LNCaP clone FGC (cell line): ENCODE measurements around the gene BUD23.
"Not testable (repeated sequence)": the region's sequence is repeated elsewhere in the genome, so short reads cannot be mapped to it uniquely, and the experiment has no call there.

Experiments used
- DNase-seq: peaks from one replicate; pipeline ENCODE4 v3.0.0-alpha.2; 2011; ENCODE audit warnings: low read depth
- H3K4me3 ChIP-seq: 2 replicates; pipeline ENCODE4 v1.5.1; 2011; ENCODE audit warnings: mild to moderate bottlenecking, low read depth, low read length, control low read depth
- CTCF ChIP-seq: IDR thresholded peaks from 2 replicates; pipeline ENCODE4 v1.5.1; 2012; ENCODE audit warnings: mild to moderate bottlenecking; ENCODE audit not compliant: control insufficient read depth, insufficient read depth; ENCODE audit errors: extremely low read depth

BUD23 gene

DNA sequence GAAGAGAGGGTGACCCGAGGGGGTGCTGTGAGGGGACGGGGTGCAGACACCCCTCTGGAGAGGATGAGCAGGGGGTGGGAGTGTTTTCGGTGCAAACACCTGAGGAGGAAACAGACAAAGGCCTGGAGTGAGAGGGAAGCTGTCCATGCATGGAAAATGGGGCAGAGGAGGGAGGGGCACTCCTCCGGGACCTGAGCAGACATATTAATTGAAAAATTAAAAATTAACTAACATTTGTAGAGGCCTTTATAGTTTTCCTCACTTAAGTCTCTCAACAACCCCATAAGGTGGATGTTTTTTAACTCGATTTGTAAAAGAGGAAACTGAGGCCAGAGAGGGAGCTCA, 14.5 kb upstream of the BUD23 start:
- peak overlapping the region; percentile 59 for H3K4me3 ChIP-seq
- no peak for DNase-seq
- no peak for TF ChIP-seq CTCF

- H3K4me3 ChIP-seq: no peak overlapping the region
- no peak for DNase-seq
- TF ChIP-seq CTCF: no peak
Observed at GRCh38 chr7:73669288-73669701, 14.1 kb upstream of the BUD23 start.

GRCh38 chr7:73669858-73670385, 13.5 kb upstream of the BUD23 start:
- no peak for TF ChIP-seq CTCF
- no peak for DNase-seq
- no peak overlapping the region for H3K4me3 ChIP-seq

DNA sequence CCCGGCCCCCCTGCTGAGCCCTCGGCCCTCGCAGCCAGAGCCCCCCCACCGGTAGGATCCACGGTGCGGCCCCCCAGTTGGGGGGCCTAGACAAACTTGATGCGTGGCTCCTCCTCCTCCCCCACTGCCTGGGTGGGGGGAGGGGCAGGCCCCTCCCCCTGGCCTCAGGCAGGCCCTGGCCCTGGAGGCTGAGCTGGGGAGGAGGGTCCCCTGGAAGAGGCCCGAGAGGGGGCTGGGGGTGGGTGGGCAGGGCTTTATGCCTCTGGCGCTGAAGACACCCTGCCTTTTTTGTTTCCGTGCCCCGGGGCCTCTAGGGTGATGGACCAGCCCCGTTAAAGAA, 12.1 kb upstream of the BUD23 start:
- TF ChIP-seq CTCF: no peak
- no peak for DNase-seq
- no peak overlapping the region for H3K4me3 ChIP-seq

DNA sequence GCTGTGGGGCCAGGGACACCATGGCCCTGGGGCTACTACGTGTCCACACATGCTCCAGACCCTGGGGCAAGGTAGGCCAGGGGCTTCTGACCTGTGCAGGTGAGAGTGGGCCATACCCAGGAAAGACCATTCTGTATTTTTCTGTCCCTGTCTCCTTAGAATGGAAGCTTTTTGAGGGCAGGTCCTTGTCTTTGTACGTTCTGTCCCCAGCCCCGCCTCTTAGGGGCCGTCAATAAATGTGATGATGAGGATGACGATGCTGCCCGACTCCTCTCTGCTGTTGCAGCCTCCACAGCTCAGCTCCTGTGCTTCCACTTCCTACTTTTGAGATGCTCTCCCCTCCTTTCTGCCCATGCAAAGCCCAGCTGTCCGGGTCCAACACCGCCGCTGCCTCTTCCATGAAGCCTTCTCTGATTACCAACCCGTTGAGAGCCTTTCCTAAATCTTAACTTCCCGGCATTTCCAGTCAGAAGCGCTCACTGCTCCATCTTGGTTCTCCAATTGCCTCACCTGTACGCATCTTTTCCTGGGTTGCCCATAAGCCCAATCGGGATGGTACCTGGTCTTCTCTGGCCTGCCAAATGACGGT, 11.4 kb upstream of the BUD23 start:
- no peak for TF ChIP-seq CTCF
- no peak overlapping the region for H3K4me3 ChIP-seq
- no peak for DNase-seq

- no peak for DNase-seq
- no peak overlapping the region for H3K4me3 ChIP-seq
- no peak for TF ChIP-seq CTCF
Observed at GRCh38 chr7:73674468-73675124, 8.8 kb upstream of the BUD23 start.

DNA sequence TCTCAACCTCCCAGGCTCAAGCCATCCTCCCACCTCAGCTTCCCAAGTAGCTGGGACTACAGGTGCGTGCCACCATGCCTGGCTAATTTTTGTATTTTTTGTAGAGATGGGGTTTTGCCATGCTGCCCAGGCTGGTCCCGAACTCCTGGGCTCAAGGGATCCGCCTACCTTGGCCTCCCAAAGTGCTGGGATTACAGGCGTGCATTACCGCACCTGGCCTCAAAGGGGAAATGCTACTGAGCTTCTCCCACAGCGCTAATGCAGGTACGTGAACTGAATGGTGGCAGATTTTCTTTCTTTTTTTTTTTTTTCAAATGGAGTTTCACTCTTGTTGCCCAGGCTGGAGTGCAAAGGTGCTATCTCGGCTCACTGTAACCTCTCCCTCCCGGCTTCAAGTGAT, 7.3 kb upstream of the BUD23 start:
- not testable (repeated sequence) for DNase-seq, H3K4me3 ChIP-seq
